HG02571 (cell line): ENCODE results near the gene CXXC5.

Experiments
- ATAC-seq: cut with Tn5 transposase; IDR thresholded peaks from one replicate; pipeline ENCODE4 v1.9.1; 2021; ENCODE audit warnings: mild to moderate bottlenecking, moderate library complexity; ENCODE audit not compliant: unreplicated experiment

The CXXC5 gene

GRCh38 chr5:139690803-139691629 is 42.9 kb downstream of the CXXC5 start:
- no peak for ATAC-seq

DNA sequence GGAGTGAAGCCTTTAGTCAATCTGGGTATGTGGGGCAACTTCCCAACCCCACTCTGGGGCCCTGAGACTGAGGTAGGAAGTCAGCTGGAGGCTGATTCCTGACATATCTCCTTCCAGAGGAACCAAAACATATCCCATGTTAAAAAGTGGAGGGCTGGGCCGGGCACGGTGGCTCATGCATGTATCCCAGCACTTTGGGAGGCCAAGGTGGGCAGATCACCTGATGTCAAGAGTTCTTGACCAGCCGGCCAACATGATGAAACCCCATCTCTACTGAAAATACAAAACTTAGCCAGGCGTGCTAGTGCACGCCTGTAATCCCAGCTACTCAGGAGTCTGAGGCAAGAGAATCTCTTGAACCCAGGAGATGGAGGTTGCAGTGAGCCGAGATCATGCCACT is 44.0 kb downstream of the CXXC5 start:
- no peak for ATAC-seq

- ATAC-seq: no peak
Observed at GRCh38 chr5:139692679-139693308, 44.6 kb downstream of the CXXC5 start.

DNA sequence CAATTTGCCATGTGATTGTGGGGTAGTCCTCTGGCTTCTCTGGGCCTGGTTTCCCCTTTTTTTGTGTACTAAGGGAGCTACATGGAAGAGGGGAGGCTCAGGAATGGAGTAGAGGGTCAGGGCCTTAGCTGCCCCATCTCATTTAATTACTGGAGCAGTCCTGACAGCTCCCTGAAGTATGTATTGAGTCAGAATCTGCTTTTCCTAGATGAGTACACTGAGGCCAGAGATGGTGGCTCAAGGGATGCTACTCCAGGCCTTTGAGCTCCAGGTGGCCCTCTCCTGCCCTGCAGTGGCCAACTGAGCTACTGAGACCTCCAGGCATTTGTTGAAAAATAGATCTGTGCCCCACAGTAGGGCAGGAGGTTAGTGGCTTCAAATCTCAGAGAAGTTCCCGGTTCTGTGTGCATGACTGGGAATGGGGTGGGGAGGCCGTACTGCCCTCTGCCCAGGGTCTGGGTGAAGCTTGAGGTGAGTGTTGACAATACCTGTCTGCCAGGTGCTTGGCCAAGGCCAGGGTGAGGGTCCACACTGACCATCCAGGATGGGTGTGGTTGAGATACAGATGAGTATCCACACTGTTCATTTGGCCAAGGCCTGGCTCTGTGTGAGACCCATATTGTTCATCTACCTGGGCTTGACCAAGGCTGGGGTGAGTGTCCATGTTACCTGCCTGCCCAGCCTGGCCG is 45.7 kb downstream of the CXXC5 start:
- no peak for ATAC-seq

GRCh38 chr5:139694556-139695177 is 46.5 kb downstream of the CXXC5 start:
- no peak for ATAC-seq

- no peak for ATAC-seq
Observed at GRCh38 chr5:139695178-139695573, 47.0 kb downstream of the CXXC5 start.

- ATAC-seq: no peak
Observed at GRCh38 chr5:139696167-139696893, 48.2 kb downstream of the CXXC5 start.

DNA sequence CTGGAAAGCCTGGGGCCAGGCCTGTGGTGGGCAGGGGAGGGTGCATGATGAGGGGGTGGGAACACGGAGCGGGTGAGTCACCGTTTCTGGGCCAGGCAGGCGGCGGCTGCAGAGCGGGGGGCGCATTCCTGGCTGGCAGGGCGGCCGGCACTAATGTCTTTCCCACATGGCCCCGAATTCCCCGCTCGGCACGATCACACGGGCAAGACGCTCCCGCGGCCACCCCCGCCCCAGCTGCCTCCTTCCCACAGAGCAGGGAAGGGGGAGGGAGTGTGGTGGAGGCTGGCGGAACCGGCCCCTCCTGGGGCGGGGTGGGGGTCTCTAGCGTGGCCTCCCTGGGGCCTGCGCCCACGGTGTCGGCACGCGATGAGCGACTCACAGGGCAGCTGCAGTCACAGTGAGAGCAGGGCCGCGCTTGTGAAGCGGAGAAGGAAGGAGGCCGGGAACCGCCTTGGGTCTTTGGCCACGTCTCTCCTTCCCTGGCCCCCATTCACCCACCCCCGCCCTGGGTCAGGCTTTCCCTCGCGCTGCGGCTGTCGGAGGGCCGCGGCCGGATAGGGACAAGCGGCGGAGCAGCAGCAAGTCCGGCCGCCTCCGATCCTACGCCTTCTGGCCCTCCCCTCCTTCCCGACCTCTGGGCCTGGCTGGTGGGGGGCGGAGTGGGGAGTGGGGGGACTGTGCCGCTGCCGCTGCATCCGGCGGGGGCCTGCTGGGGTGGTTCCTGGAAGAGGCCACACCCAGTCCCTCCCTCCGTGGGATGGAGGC is 48.9 kb downstream of the CXXC5 start:
- ATAC-seq: no peak

- ATAC-seq: no peak
Observed at GRCh38 chr5:139698490-139699146, 50.5 kb downstream of the CXXC5 start.

DNA sequence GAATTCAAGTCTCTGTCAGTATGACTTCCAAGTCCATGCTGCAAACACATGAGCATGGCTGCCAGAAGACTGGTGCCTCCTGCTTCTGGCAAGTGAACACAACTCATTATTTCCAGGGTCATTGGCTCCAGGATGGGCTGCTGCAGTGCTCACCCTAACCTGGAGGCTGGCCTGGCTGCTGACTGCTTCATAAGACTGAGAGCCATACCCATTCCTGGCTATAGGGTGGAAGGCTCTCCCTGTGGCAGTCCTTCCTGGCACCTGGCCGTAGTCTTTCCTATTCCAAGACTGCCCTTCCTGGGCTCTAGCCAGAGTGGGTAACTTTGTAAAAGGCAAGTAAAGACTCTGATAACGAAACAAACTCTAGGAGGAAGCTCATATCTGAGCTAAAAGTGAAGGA is 51.2 kb downstream of the CXXC5 start:
- ATAC-seq: no peak

- no peak for ATAC-seq
Observed at GRCh38 chr5:139700711-139701055, 52.5 kb downstream of the CXXC5 start.

GRCh38 chr5:139701056-139701741 is 53.0 kb downstream of the CXXC5 start:
- ATAC-seq: no peak

- ATAC-seq: no peak
Observed at GRCh38 chr5:139702548-139702947, 54.4 kb downstream of the CXXC5 start.

DNA sequence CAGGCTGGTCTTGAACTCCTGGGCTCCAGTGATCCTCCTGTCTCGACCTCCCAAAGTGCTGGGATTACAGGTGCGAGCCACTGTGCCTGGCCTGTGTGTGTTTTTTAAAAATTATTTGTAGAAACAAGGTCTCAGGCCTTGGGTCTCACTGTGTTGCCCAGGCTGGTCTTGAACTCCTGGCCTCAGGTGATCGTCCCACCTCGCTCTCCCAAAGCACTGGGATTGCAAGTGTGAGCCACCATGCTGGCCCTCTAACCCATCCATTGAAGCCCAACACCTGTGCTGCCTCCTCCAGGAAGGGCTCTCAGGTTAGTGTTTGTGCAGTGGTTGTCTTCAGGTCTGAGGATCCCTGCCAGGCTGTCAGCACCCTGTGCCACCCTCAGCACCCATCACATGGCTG is 56.6 kb downstream of the CXXC5 start:
- ATAC-seq: no peak

- ATAC-seq: no peak
Observed at GRCh38 chr5:139705191-139705590, 57.0 kb downstream of the CXXC5 start.

DNA sequence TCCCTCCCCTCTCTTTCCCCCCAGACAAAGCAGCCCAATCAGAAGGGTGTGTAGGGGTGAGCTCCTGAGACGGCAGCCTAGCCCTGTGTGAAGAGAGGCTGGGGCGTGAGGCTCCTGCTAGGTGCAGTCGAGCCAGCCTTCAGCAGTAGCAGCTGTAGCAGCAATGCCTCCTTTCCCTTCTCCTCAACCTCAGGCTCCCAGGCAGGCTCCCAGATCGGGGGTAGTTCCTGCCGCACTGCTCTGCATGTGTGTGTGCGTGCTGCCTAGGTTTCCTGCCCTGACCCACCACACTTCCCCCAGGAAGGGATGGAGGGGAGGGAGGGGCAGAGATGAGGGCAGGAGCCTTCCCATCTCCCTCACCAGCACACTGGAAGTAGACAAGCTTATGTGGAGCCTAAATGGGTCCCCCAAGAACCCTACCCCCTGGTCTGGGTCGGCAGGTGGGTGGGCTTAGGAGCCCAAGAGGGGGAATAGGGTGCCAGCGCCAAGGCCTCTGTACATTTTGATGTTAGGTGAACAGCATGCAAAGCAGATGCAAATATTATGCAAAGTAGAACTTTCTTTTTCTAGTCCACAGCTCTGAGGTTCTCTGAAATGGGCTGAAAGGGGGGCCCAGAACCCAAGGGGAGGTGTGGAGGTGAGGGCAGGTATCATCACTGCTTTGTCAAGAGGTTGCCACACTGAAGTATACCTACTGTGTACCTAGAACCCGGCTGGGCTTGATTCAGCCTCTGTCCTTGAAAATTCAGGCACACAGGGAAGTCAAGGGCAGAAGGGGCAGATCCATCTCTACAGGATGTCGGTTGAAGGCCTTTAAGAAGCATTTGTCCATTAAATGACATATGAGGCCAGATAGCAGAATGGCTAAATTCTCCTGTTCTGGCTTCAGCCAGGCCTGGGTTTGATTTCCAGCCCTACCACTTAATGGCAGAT is 57.8 kb downstream of the CXXC5 start:
- ATAC-seq: no peak

GRCh38 chr5:139707445-139708003 is 59.4 kb downstream of the CXXC5 start:
- ATAC-seq: no peak

- ATAC-seq: no peak
Observed at GRCh38 chr5:139708434-139708861, 60.3 kb downstream of the CXXC5 start.
